GM18511 (cell line): ENCODE data around the gene HNF1B.

Experiments
- ATAC-seq: cut with Tn5 transposase; IDR thresholded peaks from one replicate; pipeline ENCODE4 v1.9.1; 2021; ENCODE audit warnings: mild to moderate bottlenecking, moderate library complexity; ENCODE audit not compliant: unreplicated experiment

Gene HNF1B

DNA sequence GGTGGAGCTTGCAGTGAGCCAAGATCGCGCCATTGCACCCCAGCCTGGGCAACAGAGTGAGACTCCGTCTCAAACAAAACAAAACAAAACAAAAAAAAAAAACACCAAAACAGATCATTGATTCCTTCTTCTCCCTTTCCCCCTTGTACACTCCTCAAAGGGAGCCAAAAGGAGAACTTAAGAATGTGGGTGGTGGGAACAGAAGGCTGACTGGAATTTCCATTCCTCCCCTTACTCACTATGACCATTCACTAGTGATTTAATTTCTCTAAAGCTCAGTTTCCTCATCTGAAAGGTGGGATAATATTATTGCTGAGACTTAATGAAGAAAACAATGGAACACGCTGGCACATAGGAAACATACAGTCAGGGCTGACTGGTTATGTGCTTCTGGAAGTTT lies 17.1 kb upstream of the HNF1B start:
- no peak for ATAC-seq

DNA sequence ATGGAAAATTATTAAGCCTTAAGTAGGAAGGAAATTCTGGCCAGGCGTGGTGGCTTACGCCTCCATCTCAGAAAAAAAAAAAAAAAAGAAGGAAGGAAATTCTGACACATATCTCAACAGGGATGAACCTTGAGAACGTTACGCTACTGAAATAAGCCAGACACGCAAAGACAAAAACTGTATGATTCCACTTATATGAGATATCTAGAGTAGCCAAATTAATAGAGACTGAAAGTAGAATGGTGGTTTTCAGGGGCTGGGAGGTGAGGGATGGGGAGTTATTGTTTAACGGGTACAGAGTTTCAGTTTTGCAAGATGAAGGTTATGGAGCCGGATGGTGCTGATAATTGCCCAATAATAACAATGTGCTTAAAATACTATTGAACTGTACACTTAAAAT lies 16.2 kb upstream of the HNF1B start:
- ATAC-seq: peak; percentile 76

DNA sequence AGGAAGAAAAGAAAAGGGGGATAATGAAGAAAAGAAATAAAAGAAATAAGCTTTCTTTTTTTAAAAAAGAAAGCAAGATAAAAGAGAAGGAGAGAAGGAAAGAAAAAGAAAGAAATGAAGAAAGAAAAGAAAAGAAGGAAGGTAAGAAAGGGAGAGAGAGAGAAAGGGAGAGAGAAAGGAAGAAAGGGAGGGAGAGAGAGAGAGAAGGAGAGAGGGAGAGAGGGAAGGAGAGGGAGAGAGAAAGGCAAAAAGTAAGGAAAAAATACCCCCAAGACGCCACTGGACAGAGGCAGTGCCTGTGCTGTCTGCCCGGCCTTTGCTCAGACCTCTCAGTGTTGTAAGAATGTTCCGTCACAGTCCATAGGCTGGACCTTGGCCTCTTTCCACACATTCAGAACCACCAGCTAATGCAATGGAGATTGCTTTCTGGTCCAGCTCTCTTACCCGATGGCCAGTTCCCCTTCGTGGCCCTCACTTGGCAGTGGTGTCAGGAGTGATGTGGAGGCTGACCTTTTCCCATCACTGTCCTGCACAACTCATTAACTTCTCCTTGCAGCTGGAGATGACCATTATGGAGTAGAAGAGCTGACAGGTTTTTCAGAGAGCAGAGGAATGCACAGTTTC lies 14.3 kb upstream of the HNF1B start:
- ATAC-seq: no peak

DNA sequence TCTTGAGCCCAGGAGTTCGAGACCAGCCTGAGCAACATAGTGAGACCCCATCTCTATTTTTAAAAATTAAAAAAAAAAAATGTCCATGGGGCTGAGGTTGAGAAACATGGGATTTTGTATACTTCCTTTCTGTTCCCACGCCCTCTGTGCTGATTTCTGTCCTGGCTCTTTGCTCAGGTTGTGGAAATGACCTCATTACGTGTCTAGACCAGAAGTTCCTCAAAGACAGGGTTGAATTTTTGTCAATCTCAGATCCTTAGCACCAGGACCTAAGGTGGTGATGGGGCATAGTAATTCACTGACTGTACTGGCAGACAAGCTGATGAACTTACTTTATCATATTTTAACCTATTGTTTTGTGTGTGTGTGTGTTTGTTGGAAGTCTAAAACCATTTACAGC lies 11.2 kb upstream of the HNF1B start:
- no peak for ATAC-seq

DNA sequence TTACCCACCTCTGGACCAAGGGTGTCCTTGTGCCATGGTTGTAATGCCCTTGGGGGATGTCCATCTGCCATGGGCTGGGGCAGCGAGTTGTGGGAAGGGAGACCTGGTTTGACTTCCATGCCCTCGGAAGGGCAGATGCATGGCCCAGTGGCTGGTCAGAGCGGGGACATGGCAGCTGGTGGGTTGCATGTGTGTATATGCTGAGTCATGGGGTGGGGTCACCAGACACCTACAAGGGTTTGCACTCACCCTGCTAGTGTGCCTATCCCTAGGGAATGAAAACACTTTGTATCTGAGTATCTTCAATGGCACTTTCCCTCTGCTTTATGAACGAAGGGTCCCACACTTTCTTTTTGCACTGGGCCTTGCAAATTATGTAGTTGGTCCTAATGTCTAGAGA lies 10.6 kb upstream of the HNF1B start:
- no peak for ATAC-seq

DNA sequence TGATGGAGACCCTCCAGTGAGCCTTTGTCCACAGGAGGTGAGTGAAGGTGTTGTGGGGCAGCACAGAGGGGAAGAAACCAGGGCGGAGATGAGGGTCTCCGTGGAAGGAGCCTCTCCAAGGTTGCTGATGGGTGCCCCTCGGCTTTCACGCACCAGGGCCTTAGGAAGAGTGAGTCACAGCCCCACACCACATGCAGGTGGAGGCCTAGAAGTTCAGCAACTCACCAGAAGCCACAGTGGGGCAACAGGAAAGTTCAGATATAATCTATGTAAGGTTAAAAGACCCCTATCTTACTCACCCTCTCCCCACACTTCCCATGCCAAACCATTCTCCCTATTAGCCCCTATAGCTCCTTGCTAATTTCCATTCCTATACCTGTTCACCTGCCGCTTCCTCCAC lies 9.5 kb upstream of the HNF1B start:
- ATAC-seq: no peak

DNA sequence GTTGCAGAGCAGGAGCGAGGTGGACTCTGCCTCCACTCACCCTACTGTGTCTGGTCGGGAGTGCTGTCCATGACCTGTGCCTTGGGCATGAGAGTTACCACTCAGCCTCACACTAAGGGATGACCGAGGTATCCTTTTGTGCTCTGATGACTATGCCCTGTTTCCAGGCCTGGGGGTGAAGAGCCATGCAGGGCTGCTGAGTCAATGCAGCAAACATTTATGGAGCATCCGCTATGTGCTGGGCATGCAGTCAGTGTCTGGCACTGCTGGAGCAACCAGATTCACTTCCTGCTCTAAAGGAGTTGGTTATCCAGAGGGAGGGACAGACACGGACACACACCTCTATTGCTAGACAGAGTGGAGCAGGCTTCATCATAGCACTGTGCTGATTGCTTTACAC lies 7.6 kb upstream of the HNF1B start:
- ATAC-seq: no peak

DNA sequence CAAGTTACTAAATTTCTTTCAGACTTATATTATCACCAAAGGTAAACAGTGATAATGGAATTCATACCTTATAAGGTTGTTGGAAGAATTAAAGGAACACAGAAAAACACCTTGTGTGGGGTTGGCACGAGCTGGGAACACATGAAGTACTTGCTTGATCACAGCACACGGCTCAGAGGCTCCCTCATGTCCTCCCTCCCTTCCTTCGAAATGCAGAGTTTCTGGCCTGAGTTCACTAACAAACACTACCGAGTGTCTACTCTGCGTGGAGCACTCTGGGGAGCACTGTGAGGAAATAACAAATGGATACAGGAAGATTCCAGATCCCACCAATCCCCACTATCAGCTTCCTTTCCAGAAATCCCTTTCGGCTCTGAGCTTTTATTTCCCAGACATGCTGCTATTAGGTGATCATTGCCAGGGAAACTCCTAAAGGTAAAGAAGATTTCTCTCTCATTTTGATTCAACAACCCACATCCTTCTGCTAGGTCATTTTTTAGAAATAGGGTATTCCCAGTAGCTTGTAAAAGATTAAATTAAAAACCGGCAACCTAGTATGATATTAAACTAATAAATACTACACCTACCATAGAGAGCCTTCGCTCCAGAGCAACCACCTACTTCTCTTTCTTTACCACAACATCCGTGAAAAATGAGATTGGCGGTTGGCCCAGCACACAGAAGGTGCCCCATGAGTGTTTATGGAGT lies 6.1 kb upstream of the HNF1B start:
- ATAC-seq: no peak

DNA sequence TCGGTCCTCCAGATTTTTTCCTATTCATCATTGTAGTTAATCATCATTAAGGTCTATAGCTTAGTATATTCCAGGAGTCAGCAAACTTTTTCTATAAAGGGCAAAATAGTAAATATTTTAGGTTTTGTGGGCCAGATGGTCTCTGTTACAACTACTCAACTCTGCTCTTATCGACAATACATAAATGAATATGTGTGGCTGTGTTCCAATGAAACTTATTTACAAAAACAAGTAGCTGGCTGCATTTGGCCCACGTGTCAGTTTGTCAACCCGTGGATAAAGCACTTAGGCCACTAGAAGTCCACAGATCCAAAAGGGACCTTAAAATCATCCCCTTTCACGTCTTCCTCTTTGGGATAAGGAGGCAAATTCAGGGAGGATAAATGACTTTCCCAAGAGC lies 5.4 kb upstream of the HNF1B start:
- no peak for ATAC-seq

DNA sequence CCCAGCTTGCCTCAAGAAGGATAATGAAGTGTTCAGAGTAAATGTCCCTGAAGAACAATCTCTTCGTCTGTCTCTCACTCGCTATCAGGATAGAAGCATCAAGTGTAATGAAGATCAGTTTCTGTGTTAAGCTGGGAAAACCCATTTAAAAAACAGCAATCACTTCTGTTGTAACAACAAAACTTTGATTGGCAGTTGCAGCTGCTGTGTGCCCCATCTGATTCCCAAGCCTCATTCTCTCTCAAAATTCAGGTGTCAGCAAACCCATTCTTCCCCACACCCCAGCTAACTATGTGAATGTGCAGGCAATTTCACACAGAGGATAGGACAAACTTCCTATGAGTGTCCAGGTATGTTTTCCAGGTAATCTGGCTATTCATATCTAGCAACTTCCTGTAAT lies 2.4 kb upstream of the HNF1B start:
- no peak for ATAC-seq

DNA sequence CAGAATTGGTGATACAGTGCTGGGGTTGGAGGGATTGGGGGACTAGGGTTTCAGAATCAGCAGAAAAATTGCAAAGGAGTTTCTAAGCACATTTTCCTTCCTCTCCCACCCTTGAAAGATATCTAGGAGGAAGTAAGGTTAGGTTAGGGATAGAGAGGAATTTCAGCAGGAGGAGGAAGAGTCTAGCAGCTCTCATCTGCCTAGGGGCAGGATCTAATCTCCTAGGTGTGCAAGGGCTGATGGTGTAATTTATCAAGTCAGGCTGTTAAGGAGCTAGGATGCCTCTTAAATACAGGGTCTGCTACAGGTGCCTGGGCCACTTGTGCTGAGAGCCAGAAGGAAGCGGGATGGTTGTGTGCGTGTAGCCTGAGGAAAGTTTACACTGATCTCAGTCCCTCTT lies 1.8 kb upstream of the HNF1B start:
- ATAC-seq: no peak

DNA sequence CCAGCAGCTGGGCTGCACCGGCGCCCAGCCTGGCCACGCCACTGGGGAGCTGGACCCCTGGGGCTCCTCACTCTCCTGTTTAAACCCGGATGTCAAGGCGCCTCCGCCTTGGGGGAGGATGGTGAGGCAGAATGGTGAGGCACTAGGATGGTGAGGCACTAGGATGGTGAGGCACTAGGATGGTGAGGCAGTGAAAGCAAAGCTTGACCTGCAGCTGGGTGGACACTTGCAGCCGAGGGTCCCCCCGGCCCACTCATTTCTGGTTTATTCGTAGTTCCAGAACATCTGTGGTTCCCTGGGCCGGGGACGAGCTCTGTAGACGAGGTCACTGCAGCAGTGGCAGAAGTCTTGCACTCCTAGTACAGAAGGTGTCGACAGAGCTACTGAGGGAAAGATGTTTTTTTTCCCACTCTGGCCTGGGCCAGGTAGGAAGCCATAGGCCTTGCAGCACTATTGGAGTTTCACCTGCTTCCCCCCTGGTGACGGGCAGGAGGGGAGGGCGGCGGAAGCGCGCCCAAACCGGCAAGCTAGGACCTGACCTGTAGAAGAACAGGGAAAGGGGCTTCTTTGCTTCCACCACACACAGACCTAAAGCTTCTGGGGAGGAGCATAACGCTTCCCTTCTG lies 1.1 kb upstream of the HNF1B start:
- peak; percentile 6 for ATAC-seq

DNA sequence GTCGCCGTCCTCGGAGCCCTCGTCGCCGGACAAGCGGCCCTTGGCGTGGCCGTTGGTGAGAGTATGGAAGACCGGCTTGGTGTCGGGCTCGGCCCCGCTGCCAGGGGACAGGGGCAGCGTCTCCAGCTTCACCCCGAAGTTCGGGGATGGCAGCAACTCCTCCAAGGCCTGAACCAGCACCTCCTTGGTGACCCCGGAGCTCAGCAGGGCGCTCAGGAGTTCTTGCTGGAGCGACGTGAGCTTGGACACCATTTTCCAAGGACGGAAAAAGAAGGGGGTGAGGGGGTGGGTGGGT lies 279 bp downstream of the HNF1B start:
- peak; percentile 1 for ATAC-seq

DNA sequence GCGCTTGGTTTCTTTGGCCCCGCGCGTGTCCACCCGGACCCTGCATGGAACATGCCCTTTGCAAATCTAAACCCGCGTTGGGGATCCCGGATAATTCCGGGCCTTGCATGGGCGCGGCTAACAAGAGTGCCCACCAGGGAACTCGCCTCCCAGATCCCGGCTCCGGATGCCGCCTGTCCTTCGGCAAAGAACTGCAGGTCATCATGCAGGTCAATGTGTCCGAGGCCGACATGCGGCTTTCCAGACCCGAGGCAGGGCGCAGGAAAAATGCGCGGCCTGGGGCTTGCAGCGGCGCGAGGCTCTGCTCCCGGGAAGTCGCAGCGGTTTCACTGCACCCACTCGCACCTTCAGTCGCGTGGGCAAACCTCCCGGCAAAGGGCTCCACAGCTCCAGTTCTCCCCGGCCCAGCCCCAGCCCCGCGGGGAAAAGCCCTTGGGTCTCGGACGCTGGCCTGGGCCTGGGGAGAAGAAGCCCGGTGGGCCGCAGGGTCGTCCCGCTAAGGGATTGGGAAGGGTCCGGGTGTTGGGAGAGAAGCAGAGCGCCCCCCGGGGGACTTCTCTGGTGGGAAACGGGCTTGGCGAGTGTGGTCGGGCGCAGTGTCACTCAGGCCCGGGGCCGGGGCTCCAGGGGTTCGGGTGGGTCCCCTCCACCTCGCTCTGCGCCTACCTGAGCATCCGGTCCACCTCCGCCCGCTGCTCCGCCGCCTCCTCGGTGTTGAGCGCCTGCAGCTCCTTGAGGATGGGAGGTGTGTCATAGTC lies 805 bp downstream of the HNF1B start:
- ATAC-seq: peak; percentile 15

DNA sequence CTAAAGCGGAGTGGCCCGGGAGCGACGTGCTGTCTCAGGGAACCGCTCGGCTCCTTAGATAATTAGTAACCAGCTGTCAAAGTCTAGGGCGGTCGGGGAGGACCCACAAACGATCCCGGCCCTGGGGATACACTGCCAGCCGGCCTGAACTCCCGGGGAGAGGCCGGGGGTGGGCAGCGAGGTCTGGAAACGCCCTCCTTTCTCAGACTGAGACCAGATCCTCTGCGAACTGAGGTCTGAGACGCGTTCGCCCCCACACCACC lies 1.3 kb downstream of the HNF1B start:
- no peak for ATAC-seq

DNA sequence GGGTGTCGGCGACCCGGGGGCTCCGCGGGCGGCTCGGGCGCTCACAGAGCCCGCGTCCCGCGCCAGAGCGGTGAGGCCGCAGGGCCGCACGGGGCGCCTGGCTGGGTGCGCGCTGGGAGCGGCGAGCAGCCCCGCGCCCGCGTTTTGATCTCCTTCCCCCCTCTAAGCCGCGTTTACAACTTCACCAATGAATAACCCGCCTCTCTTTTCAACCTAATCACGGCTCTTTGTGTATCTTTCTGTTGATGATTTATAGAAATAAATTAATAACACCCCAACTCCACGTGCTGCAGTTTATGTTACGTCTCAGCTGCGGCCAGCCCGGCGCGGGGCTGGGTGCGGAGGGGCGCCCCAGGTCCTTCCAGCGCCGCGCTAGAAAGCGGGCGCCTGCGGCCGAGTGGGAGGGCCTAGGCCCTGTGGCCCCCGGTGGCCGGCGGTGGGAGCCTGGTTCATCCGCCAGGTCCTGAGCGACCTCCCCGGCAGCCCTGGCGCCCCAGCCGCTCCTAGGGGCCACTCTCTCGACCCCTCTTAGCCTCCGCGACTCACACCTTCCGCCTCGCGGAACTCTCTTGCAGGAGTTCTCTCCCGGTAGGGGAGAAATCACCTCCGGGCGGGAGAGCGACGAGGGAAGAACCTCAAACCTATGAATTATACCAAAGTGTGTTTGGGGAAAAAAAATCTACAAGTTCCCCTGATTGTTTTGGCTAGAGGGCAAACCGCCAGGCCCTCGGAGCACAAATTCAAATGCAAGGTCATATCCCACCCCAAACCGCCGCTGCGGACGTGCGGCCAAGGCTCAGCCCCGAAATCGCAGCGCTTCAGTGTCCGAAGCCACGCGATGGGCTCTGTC lies 1.9 kb downstream of the HNF1B start:
- no peak for ATAC-seq

DNA sequence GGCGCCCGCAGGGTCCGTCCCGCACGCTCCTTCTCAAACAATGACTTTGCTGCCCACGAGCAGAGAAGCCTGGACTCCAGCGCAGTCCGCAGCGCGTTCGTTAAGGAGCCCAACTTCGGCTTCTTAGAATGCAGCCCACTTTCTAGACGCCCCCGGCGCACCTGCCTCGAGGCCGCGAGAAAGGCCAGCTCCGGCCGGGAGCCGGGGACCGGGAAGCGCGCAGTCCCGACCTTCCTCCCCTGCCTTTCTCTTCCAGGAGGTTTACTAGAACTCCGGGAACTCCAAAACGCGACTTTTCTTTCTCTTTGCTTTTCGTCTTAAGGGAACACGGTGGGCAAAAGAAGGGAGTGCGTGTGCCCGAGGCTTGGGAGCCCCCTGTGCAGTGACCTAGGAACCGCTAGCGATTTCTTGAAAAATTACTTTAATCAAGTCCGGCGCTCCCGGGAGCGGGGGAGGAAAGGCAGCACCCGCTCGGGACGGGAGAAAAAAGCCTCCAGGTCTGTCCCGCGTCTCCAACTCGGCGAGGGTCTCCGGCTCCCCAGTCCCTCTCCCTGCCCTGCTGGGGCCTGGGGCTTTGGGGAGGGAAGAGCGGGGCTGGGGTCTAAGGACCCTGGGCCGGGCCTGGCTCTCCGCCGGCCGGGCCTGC lies 2.6 kb downstream of the HNF1B start:
- ATAC-seq: no peak

DNA sequence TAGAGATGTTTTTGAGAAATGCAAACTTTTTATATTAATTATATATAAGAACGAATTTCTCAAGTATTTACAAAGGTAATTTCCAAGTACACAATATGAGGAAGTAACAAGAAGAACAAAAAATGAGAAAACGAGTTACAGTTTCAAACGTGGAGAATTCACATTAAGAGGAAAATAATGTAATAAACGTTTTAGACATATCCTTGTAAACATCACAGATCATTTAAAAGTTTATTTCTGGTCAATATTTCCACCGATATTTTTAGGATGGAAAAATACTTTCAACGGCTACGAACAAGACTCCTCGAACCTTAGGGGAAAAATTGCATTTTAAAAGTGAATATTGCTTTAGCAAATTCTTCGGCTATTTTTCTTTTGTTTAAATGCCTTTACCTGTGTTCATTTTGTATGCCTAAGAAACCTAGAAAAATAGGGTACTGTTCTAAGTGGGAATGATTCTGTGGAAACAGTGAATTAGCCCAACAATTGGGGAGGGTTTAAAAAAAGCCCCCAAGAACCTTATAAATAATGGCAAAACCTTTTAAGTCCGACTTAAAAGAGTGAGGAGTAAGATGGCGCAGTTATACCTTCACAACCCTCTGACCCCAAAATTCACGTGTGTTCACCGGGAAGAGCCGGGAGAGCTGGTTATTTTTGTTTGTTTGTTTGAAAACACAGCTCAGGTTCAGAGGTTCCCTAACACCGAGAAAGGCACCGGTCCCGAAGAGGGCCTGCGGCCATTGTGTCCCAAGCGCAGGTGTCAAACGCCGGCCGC lies 3.3 kb downstream of the HNF1B start:
- no peak for ATAC-seq

DNA sequence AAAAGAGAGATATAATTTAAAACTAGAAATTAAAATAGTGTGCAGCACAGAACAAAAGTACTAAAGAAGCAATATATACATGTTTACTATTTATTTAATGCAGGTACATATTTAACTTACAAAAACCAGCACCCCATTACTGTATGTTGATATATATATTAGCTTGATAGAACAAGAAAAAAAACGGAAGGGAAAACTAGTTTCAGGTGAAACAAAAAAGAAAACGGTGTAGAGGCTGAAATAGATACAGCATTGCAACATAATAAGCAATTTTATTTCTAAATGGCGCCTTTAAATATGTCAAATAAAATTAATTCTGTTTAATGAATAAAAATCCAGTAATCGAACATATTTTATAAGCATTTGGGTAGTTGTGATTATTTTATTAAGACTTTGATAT lies 3.9 kb downstream of the HNF1B start:
- no peak for ATAC-seq

DNA sequence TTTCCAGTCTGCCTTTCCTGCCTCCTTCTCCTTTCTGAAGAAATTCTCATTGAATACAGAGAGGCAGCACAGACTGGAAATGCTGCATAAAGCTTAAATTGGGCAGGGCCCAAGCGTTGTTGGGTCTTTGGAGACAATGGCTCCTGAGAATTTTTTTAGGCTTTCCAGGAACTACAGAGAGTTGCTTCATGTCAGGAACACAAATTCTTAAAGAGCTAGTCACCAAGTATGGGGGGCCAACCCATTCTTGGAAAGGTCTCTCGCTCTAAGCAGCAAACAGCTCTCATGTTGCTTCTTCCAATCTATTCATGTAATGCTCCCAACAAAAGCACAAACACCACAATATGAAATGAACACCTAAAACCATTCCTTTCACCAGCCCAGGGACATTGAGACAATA lies 6.9 kb downstream of the HNF1B start:
- ATAC-seq: no peak
